K562 treated with DMSO at 1 percent for 48 hours (cell line): ENCODE measurements around the gene ARMC9. TPM values are rescaled to one million over a fixed set of nuclear protein-coding genes. Genes with fewer than 3 reads are reported as not detected.

Experiments
- total RNA-seq: library from RNA; unstranded; fragments of 300-600 nt; gene quantifications from 2 replicates; pipeline ENCODE4 v1.2.3, GENCODE V29; 2022; ENCODE audit warnings: low replicate concordance; ENCODE audit errors: extremely low read depth

ARMC9 gene, protein sequence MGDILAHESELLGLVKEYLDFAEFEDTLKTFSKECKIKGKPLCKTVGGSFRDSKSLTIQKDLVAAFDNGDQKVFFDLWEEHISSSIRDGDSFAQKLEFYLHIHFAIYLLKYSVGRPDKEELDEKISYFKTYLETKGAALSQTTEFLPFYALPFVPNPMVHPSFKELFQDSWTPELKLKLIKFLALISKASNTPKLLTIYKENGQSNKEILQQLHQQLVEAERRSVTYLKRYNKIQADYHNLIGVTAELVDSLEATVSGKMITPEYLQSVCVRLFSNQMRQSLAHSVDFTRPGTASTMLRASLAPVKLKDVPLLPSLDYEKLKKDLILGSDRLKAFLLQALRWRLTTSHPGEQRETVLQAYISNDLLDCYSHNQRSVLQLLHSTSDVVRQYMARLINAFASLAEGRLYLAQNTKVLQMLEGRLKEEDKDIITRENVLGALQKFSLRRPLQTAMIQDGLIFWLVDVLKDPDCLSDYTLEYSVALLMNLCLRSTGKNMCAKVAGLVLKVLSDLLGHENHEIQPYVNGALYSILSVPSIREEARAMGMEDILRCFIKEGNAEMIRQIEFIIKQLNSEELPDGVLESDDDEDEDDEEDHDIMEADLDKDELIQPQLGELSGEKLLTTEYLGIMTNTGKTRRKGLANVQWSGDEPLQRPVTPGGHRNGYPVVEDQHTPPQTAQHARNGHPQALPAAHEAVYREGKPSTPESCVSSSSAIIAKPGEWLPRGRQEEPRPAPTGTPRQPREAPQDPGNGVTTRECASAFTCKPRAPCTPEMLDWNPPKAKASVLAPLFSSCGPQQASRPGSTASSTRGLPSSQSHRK
- total RNA-seq: not detected in 2 replicates

GRCh38 chr2:231198291-231199173 is at the start of gene ARMC9:
TSS of gene ARMC9 (plus strand) at chr2:231198631. CDS start at chr2:231206239, 7,608 bp downstream.

DNA sequence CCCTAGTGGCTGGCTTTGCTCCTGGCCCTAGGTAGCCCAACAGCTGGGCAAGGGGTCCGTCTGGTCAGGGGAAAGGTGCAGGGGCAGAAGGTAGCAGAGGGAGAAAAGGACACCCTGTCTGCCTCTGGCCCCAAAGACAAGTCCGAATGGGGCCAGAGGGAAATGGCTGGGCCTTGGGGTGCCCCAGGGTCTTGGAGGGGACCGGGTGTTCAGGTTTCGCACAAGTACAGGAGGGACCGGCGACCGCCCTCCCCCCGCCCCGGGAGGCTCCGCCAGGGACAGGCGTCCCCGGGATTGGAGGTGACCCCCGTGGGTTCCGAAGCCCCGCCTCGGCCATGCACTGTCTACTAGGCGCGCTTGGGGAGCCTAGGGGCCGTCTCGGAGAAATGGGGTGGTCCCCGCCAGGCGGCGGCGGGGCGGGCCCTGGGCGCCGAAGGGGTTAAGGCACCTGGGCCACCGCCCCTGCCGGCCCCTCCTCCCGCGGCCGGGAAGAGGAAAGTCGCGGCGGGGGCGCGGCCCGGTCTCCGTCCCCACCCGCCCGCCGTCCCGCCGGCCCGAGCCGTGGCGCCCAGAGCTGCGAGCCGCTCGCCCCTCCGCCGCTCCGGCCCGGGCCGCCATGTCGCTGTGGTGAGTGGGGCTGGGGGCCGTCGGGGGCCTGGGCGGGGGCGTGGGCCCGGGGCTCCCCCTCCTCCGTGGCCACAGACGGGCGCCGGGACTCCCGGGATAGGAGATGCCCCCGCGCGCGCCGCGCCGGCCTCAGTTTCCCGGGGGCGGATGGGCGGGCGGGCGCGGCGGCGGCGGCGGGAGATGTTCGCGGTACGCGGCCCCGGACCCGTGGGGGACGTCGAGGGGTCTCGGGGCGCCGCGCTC is 197.0 kb downstream of the ARMC9 start, which contains the start of gene B3GNT7:
Gene B3GNT7 (plus strand): TSS at position 523 of the 870 bp plus-strand sequence. CDS start 94 bp downstream, at position 617.

Other genes with a start within 250 kb of the ARMC9 start
- not detected in 2 replicates for gene SPATA3, start 202.5 kb upstream of the ARMC9 start, total RNA-seq
- gene C2orf72, start 161.1 kb upstream of the ARMC9 start, total RNA-seq: not detected in 2 replicates
- gene PSMD1, start 141.8 kb upstream of the ARMC9 start, total RNA-seq: not detected in 2 replicates
- gene HTR2B, start 73.6 kb upstream of the ARMC9 start, total RNA-seq: not detected in 2 replicates
- gene B3GNT7, start 197.1 kb downstream of the ARMC9 start, total RNA-seq: not detected in 2 replicates